A549 (cell line): ENCODE results near the gene ZNF467.

Source experiments
- ESRRA ChIP-seq: fragments of 150-350 bp; IDR thresholded peaks from 2 replicates; pipeline ENCODE4 v1.6.1; 2014; ENCODE audit warnings: mild to moderate bottlenecking, low read length, borderline replicate concordance
- JUNB ChIP-seq: fragments of >200 bp; sonication (Bioruptor Twin); formaldehyde crosslinking; IDR thresholded peaks from 2 replicates; pipeline ENCODE4 v1.6.1; 2016
- KDM5A ChIP-seq: fragments of 200-600 bp; sonication (generic); IDR thresholded peaks from 2 replicates; pipeline ENCODE4 v1.6.1; 2016; ENCODE audit warnings: antibody characterized with exemption, mild to moderate bottlenecking
- MYC ChIP-seq: IDR thresholded peaks from 2 replicates; pipeline ENCODE4 v1.6.1; 2012; ENCODE audit warnings: mild to moderate bottlenecking, inconsistent platforms, low read length, improper control_type of control experiment, borderline replicate concordance
- POLR2A ChIP-seq: IDR thresholded peaks from 2 replicates; pipeline ENCODE4 v1.6.1; 2012; ENCODE audit warnings: mild to moderate bottlenecking, low read length
- POLR2AphosphoS2 ChIP-seq: conservative IDR thresholded peaks from 2 replicates; pipeline ENCODE4 v1.6.1; 2012; ENCODE audit warnings: low read length, improper control_type of control experiment, inconsistent platforms
- REST ChIP-seq: fragments of 200-600 bp; sonication (generic); IDR thresholded peaks from 2 replicates; pipeline ENCODE4 v1.6.1; 2016; ENCODE audit warnings: antibody characterized with exemption, mild to moderate bottlenecking, moderate library complexity
- TFCP2L1 ChIP-seq: fragments of 250-450 bp; sonication (Bioruptor Pico); IDR thresholded peaks from 2 replicates; pipeline ENCODE4 v1.5.0; 2021; ENCODE audit warnings: mild to moderate bottlenecking
- TF ChIP-seq, protein P1 (sequence below): fragments of >200 bp; sonication (Bioruptor Twin); formaldehyde crosslinking; IDR thresholded peaks from 3 replicates; pipeline ENCODE4 v1.5.1; 2016

GRCh38 chr7:149761307-149761706 is 12.1 kb downstream of the ZNF467 start:
- TF ChIP-seq, protein P1, sequence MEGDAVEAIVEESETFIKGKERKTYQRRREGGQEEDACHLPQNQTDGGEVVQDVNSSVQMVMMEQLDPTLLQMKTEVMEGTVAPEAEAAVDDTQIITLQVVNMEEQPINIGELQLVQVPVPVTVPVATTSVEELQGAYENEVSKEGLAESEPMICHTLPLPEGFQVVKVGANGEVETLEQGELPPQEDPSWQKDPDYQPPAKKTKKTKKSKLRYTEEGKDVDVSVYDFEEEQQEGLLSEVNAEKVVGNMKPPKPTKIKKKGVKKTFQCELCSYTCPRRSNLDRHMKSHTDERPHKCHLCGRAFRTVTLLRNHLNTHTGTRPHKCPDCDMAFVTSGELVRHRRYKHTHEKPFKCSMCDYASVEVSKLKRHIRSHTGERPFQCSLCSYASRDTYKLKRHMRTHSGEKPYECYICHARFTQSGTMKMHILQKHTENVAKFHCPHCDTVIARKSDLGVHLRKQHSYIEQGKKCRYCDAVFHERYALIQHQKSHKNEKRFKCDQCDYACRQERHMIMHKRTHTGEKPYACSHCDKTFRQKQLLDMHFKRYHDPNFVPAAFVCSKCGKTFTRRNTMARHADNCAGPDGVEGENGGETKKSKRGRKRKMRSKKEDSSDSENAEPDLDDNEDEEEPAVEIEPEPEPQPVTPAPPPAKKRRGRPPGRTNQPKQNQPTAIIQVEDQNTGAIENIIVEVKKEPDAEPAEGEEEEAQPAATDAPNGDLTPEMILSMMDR = no peak
- TF ChIP-seq MYC = no peak
- TF ChIP-seq JUNB = no peak
- no peak for TF ChIP-seq POLR2A
- no peak for TF ChIP-seq ESRRA
- TF ChIP-seq POLR2AphosphoS2 = no peak
- TF ChIP-seq REST = no peak
- no peak for TF ChIP-seq KDM5A
- TF ChIP-seq TFCP2L1 = no peak
